ENCODE data around the gene PGGHG. TPM values are rescaled to one million over a fixed set of nuclear protein-coding genes. Genes with fewer than 3 reads are reported as not detected.
"Not testable (repeated sequence)": the region's sequence is repeated elsewhere in the genome, so short reads cannot be mapped to it uniquely, and the experiment has no call there.

PGGHG gene
- polyA plus RNA-seq, 5 donors: 12.3 to 27.9 (median 18.1) TPM

DNA sequence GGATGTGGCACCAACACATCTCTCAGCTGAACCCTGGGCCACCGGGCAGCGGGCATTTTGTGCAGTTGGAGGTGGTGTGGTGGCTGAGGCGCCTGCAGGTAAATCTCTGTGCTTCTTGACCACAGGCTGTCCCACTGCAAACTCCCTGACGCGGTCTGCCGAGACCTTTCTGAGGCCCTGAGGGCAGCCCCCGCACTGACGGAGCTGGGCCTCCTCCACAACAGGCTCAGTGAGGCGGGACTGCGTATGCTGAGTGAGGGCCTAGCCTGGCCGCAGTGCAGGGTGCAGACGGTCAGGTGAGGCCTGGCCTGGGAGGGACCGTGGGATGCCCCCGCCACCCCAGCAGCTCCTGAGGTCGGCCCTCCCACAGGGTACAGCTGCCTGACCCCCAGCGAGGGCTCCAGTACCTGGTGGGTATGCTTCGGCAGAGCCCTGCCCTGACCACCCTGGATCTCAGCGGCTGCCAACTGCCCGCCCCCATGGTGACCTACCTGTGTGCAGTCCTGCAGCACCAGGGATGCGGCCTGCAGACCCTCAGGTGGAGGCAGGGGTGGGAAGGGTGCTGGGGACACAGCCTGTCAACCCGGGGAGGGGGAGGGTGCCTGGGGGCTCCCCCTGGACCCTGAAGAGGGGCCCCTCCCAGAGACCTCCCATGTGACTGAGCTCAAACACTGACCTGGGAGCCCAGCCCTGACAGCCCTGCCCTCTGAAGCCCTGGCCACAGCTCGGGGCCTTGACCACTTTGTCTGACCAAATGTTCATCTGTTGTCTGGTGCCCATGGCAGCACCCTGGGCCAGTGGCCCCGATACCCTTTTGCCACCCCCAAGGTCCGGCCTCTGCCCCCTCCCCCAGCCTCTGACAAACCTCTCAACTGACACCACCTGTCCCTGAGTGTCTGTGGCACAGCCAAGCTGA is 4.6 kb upstream of the PGGHG start:
- DNase-seq: no peak

- no peak for DNase-seq
Measured at GRCh38 chr11:285021-285893, 3.7 kb upstream of the PGGHG start.

- no peak for DNase-seq
Measured at GRCh38 chr11:285894-286220, 3.1 kb upstream of the PGGHG start.

DNA sequence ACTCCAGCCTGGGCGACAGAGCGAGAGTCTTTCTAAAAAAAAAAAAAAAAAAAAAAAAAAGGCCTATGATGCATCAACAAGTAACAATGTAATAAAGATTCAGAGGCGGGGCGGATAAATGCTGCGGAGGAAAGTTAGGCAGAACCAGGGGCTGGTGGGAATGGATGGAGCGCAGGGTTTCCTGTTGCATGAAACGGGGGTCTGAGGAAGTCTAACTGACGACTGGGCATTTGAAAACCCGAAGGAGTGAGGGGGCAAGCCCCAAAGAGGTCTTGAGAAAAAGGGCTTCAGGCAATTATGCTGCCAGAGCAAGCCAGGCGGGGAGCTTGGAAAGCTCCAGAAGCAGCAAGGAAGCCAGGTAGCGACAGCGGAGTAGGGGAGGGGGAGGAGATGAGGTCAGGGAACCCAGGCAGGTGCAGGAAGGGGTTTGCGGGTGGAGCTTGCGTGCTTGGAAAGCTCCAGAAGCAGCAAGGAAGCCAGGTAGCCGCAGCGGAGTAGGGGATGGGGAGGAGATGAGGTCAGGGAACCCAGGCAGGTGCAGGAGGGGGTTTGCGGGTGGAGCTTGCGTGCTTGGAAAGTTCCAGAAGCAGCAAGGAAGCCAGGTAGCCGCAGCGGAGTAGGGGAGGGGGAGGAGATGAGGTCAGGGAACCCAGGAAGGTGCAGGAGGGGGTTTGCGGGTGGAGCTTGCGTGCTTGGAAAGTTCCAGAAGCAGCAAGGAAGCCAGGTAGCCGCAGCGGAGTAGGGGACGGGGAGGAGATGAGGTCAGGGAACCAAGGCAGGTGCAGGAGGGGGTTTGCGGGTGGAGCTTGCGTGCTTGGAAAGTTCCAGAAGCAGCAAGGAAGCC is 1.7 kb upstream of the PGGHG start:
- not testable (repeated sequence) for DNase-seq

DNA sequence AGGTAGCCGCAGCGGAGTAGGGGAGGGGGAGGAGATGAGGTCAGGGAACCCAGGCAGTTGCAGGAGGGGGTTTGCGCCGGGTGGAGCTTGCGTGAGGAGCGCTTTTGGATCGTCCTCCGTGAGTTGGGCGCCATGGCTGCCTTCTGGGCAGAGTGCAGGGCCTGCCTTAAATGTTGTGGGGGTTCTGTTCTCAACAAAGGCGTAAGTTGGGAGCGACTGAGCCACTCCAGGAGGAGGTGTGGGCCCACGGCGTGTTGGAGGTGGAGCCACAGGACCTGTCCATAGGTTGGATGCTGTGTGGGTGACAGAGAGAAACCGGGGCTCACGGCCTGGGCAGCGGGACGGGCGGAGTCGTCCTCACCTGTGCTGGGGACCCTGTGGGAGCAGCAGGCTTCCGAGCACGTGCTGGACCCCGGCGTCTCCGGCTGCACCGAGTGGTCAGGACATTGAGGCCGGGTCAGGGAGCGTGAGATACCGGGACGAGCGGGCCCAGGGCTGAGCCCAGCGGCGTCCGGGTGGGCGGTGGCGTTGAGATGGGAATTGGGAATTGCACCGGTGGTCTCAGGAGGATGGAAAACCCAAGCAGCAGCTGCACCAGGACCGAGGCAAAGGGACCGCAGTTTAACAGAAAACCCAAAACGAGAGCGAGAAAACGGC is 977 bp upstream of the PGGHG start:
- no peak for DNase-seq

GRCh38 chr11:289398-289711 is 429 bp downstream of the PGGHG start:
- DNase-seq: no peak

DNA sequence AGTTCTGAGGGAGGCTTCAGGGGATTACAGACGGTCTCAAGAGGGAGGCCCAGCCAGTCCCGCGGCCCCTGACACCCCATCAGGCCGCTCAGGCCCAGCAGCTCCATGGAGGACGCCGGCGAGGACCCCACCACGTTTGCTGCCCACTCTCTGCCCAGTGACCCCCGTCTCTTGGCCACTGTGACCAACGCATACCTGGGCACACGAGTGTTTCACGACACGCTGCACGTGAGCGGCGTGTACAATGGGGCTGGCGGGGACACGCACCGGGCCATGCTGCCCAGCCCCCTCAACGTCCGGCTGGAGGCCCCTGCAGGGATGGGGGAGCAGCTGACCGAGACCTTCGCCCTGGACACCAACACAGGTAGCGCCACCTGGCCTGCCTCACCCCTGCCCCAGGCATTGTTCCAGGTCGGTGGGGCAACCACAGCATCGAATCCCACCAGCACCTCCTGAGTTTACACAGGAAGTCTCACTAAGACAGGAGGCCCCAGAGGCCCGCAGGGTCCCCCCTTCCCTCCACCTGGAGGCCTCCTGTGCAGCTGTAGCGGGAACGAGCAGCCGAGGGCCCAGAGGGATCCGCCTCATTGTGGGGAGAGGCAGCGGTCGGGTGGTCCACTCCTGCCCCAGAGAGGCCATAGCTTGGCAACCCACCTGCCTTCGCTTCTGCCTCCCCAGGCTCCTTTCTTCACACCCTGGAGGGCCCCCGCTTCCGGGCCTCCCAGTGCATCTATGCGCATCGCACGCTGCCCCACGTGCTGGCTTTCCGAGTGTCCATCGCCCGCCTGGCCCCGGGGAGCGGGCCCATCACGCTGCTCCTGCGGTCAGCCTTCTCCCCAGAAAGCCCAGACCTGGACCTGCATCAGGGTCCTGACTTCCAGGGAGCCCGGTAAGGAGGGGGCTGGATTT is 1.0 kb downstream of the PGGHG start:
- no peak for DNase-seq

DNA sequence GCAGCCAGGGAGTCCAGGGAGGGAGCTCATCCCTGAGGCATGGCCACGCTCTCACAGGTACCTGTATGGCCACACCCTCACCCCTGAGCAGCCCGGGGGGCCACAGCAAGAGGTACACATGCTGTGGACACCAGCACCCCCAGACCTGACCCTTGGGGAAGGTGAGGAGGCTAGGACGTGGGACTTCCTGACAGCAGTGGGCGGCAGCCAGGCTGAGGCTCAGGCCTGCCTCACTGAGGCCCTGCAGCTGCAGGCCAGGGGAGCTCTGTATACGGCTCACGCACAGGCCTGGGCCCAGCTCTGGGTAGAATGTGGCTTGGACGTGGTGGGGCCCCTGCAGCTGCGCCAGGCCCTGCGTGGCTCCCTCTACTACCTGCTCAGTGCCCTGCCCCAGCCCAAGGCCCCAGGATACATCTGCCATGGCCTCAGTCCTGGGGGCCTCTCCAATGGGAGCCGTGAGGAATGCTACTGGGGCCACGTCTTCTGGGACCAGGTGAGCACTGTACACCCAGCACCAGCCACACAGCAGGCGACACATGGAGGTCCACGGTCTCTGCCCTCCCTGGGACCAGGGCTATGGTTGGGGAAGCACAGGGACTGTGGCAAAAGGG is 1.8 kb downstream of the PGGHG start:
- DNase-seq: no peak

- DNase-seq: no peak
Measured at GRCh38 chr11:291281-292210, 2.6 kb downstream of the PGGHG start.

DNA sequence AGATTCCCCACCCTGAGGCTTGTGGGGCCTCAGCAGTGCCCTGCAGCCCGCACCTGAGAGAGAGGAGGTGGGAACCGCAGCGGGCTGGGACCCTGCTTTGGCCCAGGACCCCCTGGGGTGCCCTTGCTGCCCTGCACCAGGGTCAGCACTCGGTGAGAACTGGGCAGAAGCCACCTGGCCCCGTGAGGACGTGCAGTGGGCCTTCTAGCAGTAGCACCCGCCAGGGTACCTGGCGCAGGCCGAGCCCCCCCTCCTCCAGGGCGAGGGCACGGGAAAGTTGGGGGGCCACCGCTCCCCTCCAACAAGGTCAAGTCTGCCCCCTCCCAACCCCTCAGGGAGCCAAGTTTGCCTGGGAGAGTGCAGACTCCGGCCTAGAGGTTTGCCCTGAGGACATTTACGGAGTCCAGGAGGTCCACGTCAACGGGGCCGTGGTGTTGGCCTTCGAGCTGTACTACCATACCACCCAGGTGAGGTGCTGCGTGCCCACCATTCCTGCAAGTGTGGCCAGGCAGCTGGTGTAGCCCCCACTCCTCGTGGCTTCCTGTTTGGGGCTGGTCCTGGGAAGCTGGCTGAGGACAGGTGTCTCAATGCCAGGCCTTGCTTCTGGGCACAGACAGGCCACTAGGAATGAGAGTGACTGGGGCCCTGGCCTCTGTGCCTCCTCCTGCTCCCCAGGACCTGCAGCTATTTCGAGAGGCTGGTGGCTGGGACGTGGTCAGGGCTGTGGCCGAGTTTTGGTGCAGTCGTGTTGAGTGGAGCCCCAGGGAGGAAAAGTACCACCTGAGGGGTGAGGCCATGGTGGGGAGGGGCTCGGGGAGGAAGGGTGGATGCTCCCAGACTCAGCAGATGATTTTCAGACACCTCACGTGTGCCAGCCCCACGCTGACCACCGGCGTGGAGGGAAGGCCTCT is 3.5 kb downstream of the PGGHG start:
- DNase-seq: no peak

- no peak for DNase-seq
Measured at GRCh38 chr11:293271-293851, 4.4 kb downstream of the PGGHG start.

- no peak for DNase-seq
Measured at GRCh38 chr11:293852-294661, 5.1 kb downstream of the PGGHG start.

DNA sequence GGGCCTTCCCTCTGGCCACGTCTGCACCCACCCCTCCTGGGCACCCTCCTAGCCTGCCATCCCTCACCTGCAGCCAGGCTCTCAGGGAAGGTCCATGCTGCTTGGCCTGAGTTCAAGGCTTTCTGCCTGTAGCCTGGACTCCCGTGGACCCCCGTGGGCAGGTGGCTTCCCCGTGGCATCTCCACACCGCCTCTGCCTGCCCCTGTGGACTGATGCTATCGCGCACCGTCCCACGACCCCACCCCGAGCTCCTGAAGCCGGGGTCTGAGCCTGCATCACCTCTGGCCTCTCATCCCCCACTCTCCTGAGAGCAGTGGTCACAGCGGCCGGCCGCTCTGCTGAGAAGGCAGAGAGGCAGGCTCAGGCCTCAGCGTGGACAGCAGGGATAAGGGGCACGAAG is 5.9 kb downstream of the PGGHG start:
- DNase-seq: no peak

DNA sequence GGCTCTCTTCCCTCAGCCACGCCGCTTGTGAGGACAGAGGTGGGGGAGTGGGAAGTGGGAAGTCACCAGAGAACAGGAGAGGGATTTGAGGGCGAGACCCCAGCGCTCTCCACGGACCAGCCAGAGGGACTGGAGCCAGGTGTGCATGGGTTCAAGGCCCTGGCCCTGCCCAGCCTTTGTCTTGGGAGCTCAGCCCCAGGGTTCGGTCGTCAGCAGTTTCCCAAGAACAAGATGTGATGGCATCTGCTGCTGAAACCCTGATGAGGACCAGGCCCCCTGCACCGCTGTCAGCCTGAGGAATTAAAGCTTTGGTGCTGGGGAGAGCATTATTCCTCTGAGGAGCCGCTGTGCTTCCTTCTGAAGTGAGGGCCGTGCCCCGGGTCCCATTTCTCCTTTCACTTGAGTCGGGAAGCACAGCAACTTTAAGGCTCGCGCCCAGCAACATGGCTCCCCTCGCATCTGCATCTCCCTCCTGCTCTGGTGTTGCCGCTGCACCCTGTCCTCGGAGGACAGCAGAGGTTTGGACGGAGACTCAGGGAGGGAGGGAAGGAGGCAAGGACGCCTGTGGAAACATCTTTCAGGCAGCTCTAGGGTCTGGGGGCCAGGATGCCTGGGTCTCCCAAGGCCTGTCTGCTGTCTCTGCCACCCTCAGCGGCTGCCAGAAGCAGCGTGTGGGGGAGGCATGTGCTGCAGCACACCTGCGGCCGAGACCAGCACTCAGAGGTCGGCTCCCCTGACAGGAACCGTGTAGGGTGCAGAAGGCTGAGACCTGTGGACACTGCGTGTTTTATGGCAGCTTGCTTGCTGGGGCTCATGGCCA is 6.6 kb downstream of the PGGHG start:
- DNase-seq: no peak
